AG04449 (cell line): ENCODE data around the gene FEZF1.

ENCODE experiments used
- CTCF ChIA-PET: fragments of 350-600 bp; formaldehyde crosslinking; extraction: SDS; loops from one replicate; lab custom pipeline; 2021; ENCODE audit warnings: antibody characterized with exemption; lab: Yijun Ruan, JAX
- POLR2A ChIA-PET: fragments of 400-600, 350-600 bp; formaldehyde crosslinking; extraction: SDS; loops from one replicate; lab custom pipeline; 2020; ENCODE audit warnings: antibody characterized with exemption, inconsistent platforms; lab: Yijun Ruan, JAX
- DNase-seq: peaks from one replicate; pipeline ENCODE4 v3.0.0-alpha.2; 2010; ENCODE audit warnings: low read depth, low spot score
- H3K4me3 ChIP-seq: 2 replicates; pipeline ENCODE4 v1.5.1; 2011; ENCODE audit warnings: low read depth, mild to moderate bottlenecking, control low read depth, low read length
- CTCF ChIP-seq: IDR thresholded peaks from one replicate; pipeline ENCODE4 v1.5.1; 2011; ENCODE audit warnings: mild to moderate bottlenecking, moderate library complexity, low read length, control low read depth, inconsistent platforms; ENCODE audit not compliant: insufficient read depth; ENCODE audit errors: missing control alignments

The FEZF1 gene

GRCh38 chr7:122261016-122261415 is 43.5 kb downstream of the FEZF1 start:
- ChIA-PET POLR2A (no interaction called here), CTCF (no interaction called here)
- H3K4me3 ChIP-seq: no peak overlapping the region
- TF ChIP-seq CTCF: no peak
- no peak for DNase-seq

GRCh38 chr7:122260336-122260735 is 44.2 kb downstream of the FEZF1 start:
- POLR2A ChIA-PET: no interaction called here
- TF ChIP-seq CTCF: no peak
- DNase-seq: no peak
- H3K4me3 ChIP-seq: no peak overlapping the region
- CTCF ChIA-PET: no interaction called here

- ChIA-PET CTCF (no interaction called here), POLR2A (no interaction called here)
- no peak for TF ChIP-seq CTCF
- H3K4me3 ChIP-seq: no peak overlapping the region
- DNase-seq: no peak
Measured at GRCh38 chr7:122258971-122259370, 45.6 kb downstream of the FEZF1 start.

GRCh38 chr7:122257056-122257455 is 47.5 kb downstream of the FEZF1 start:
- POLR2A ChIA-PET: no interaction called here
- CTCF ChIA-PET: no interaction called here
- DNase-seq: no peak
- TF ChIP-seq CTCF: no peak
- H3K4me3 ChIP-seq: no peak overlapping the region

- ChIA-PET POLR2A (no interaction called here), CTCF (no interaction called here)
- no peak for TF ChIP-seq CTCF
- no peak for DNase-seq
- no peak overlapping the region for H3K4me3 ChIP-seq
Measured at GRCh38 chr7:122256046-122256445, 48.5 kb downstream of the FEZF1 start.

- ChIA-PET CTCF (no interaction called here), POLR2A (no interaction called here)
- TF ChIP-seq CTCF: no peak
- DNase-seq: no peak
- no peak overlapping the region for H3K4me3 ChIP-seq
Measured at GRCh38 chr7:122255454-122255853, 49.1 kb downstream of the FEZF1 start.
